Prostate gland (tissue), 2 donors: ENCODE results near the gene DUSP2.

ENCODE experiments used
- POLR2A ChIP-seq: fragments of 450-650 bp; IDR thresholded peaks from one replicate; pipeline ENCODE4 v1.6.1; 2016; ENCODE audit warnings: antibody characterized with exemption, mild to moderate bottlenecking
- TF ChIP-seq, protein P1 (sequence below), 4 experiments: fragments of 200-600 bp in 2 of 4; fragments of 450-650 bp in 2 of 4; sonication (generic) in 2 of 4; IDR thresholded peaks; 1 replicate in 3 of 4; 2 replicates in 1 of 4; pipeline ENCODE4 v1.5.1; 2016 to 2019; ENCODE audit warnings: antibody characterized with exemption in 4 of 4, mild to moderate bottlenecking in 2 of 4, moderate library complexity in 2 of 4

DNA sequence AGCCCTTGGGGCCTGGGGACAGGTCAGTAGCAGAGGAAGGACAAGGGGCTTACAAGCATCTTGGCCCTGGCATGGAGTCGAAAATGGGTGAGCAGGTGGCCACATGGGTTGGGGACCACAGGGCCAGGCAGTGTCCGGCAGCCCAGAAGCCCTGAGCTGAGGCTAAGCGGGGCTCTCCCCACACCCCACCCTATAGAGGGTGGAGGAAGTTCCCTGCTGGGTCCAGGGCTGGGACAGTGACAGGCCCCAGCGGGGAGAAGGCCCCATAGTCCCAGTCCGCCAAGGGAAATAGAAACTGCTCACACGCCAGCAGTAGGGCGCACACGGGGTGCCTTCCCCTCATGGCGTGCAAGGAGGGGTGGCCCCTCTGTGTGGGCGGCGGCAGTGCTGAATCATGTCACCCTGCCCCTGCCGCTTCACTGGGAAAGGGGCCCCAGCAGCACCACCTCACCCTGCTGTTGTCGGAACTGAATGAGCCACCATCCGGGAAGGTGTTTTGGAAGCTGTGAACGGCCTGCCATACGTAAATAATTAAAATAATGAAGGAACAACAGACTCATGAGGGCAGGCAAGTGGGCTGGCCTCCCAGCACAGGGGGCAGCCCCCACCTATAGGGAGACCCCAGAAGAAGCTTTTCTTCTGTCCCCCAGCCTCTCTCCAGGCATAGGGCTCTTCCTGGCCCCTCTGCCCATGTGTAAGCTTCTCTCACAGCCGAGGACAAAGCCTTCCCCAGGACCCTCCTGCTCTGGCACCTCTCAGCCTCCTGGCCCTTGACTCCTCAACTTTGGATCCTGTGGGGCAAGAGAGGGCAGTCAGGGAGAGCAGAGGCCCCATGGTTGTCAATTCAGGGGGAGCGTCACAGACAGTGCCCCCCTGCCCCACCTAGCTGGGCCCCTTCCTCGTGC is 12.7 kb upstream of the DUSP2 start:
- TF ChIP-seq, protein P1, sequence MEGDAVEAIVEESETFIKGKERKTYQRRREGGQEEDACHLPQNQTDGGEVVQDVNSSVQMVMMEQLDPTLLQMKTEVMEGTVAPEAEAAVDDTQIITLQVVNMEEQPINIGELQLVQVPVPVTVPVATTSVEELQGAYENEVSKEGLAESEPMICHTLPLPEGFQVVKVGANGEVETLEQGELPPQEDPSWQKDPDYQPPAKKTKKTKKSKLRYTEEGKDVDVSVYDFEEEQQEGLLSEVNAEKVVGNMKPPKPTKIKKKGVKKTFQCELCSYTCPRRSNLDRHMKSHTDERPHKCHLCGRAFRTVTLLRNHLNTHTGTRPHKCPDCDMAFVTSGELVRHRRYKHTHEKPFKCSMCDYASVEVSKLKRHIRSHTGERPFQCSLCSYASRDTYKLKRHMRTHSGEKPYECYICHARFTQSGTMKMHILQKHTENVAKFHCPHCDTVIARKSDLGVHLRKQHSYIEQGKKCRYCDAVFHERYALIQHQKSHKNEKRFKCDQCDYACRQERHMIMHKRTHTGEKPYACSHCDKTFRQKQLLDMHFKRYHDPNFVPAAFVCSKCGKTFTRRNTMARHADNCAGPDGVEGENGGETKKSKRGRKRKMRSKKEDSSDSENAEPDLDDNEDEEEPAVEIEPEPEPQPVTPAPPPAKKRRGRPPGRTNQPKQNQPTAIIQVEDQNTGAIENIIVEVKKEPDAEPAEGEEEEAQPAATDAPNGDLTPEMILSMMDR (IDR thresholded peaks at IDR 0.05), result no peak
- no peak for TF ChIP-seq POLR2A
